Measurements from ENCODE around the gene TPRA1. TPM values are rescaled to one million over a fixed set of nuclear protein-coding genes. Genes with fewer than 3 reads are reported as not detected.
A peak's percentile ranks its signal among the peaks of the same experiment; 100 is the strongest.

TPRA1 gene
- polyA plus RNA-seq, result 23.7 TPM

- H3K27me3 Mint-ChIP-seq, result no peaks in the 10 kb centered on the region
- no peaks in the 10 kb centered on the region for H3K36me3 Mint-ChIP-seq
- no peaks in the 10 kb centered on the region for H3K9me3 Mint-ChIP-seq
- H3K27ac Mint-ChIP-seq, result peak within 1 kb of the TSS; percentile 67 to 94 (median 85)
- H3K4me1 Mint-ChIP-seq, result peaks cover 18 to 27% (median 24%) of the 10 kb centered on the region in 3 donors
- peak within 1 kb of the TSS; percentile 95 to 97 (median 96) for H3K4me3 Mint-ChIP-seq
Observed at GRCh38 chr3:127590593-127591465, at the start of gene TPRA1. Gene TPRA1, minus strand, starts transcription at chr3:127590733. Its CDS starts 10,587 bp downstream, at chr3:127580146.

- Mint-ChIP-seq H3K27ac (no peak overlapping the region), H3K4me1 (peaks cover 0 to 3% (median 0%) of the 10 kb centered on the region in 3 donors), H3K36me3 (no peaks in the 10 kb centered on the region), H3K9me3 (no peaks in the 10 kb centered on the region), H3K27me3 (no peaks in the 10 kb centered on the region), H3K4me3 (no peak overlapping the region)
Observed at GRCh38 chr3:127640042-127640355, 49.5 kb upstream of the TPRA1 start.

- no peaks in the 10 kb centered on the region for H3K36me3 Mint-ChIP-seq
- H3K4me3 Mint-ChIP-seq, result no peak overlapping the region
- H3K4me1 Mint-ChIP-seq, result no peaks in the 10 kb centered on the region
- no peak overlapping the region for H3K27ac Mint-ChIP-seq
- H3K27me3 Mint-ChIP-seq, result peaks cover 1% of the 10 kb centered on the region
- no peaks in the 10 kb centered on the region for H3K9me3 Mint-ChIP-seq
Observed at GRCh38 chr3:127639173-127640041, 48.9 kb upstream of the TPRA1 start.

- Mint-ChIP-seq H3K36me3 (peaks cover 2% of the 10 kb centered on the region), H3K27me3 (peaks cover 1% of the 10 kb centered on the region), H3K4me1 (no peaks in the 10 kb centered on the region), H3K4me3 (no peak overlapping the region), H3K9me3 (no peaks in the 10 kb centered on the region), H3K27ac (no peak overlapping the region)
Observed at GRCh38 chr3:127637971-127638370, 47.4 kb upstream of the TPRA1 start.

GRCh38 chr3:127637546-127637945, 47.0 kb upstream of the TPRA1 start:
- H3K27me3 Mint-ChIP-seq, result peaks cover 1% of the 10 kb centered on the region
- H3K9me3 Mint-ChIP-seq, result no peaks in the 10 kb centered on the region
- no peak overlapping the region for H3K4me3 Mint-ChIP-seq
- H3K36me3 Mint-ChIP-seq, result peaks cover 2% of the 10 kb centered on the region
- H3K27ac Mint-ChIP-seq, result no peak overlapping the region
- H3K4me1 Mint-ChIP-seq, result no peaks in the 10 kb centered on the region

GRCh38 chr3:127634653-127635052, 44.1 kb upstream of the TPRA1 start:
- H3K4me1 Mint-ChIP-seq, result peaks cover 4 to 10% (median 7%) of the 10 kb centered on the region in 3 donors

GRCh38 chr3:127632035-127632820, 41.7 kb upstream of the TPRA1 start:
- Mint-ChIP-seq H3K9me3 (peaks cover 0 to 2% (median 0%) of the 10 kb centered on the region in 3 donors), H3K27ac (no peak overlapping the region), H3K4me3 (no peak overlapping the region), H3K36me3 (peaks cover 8% of the 10 kb centered on the region), H3K4me1 (peaks cover 7 to 17% (median 9%) of the 10 kb centered on the region in 3 donors), H3K27me3 (peaks cover 19% of the 10 kb centered on the region)

More at GRCh38 chr3:127634653-127635052, 44.1 kb upstream of the TPRA1 start:
- H3K27ac Mint-ChIP-seq, result no peak overlapping the region
- peaks cover 9% of the 10 kb centered on the region for H3K27me3 Mint-ChIP-seq
- H3K9me3 Mint-ChIP-seq, result no peaks in the 10 kb centered on the region
- peaks cover 6% of the 10 kb centered on the region for H3K36me3 Mint-ChIP-seq
- H3K4me3 Mint-ChIP-seq, result no peak overlapping the region

- H3K27ac Mint-ChIP-seq, result peak overlapping the region in 2 of 3 donors; percentile 18 to 24
- H3K36me3 Mint-ChIP-seq, result peaks cover 8% of the 10 kb centered on the region
- H3K9me3 Mint-ChIP-seq, result peaks cover 0 to 2% (median 0%) of the 10 kb centered on the region in 3 donors
- peaks cover 19% of the 10 kb centered on the region for H3K27me3 Mint-ChIP-seq
- peaks cover 9 to 21% (median 10%) of the 10 kb centered on the region in 3 donors for H3K4me1 Mint-ChIP-seq
- H3K4me3 Mint-ChIP-seq, result peak overlapping the region in 2 of 4 donors; percentile 7 to 96
Observed at GRCh38 chr3:127630811-127631714, 40.5 kb upstream of the TPRA1 start.

GRCh38 chr3:127629467-127630403, 39.2 kb upstream of the TPRA1 start:
- peaks cover 10 to 21% (median 11%) of the 10 kb centered on the region in 3 donors for H3K4me1 Mint-ChIP-seq
- H3K36me3 Mint-ChIP-seq, result peaks cover 8% of the 10 kb centered on the region
- H3K9me3 Mint-ChIP-seq, result peaks cover 0 to 2% (median 0%) of the 10 kb centered on the region in 3 donors
- H3K27ac Mint-ChIP-seq, result peak overlapping the region; percentile 15 to 89 (median 65)
- H3K27me3 Mint-ChIP-seq, result peaks cover 18% of the 10 kb centered on the region
- H3K4me3 Mint-ChIP-seq, result peak overlapping the region; percentile 50 to 96 (median 90)

- Mint-ChIP-seq H3K36me3 (peaks cover 9% of the 10 kb centered on the region), H3K4me3 (peak within 1 kb of the TSS; percentile 79 to 96 (median 92)), H3K27me3 (peaks cover 18% of the 10 kb centered on the region), H3K27ac (peak within 1 kb of the TSS; percentile 15 to 89 (median 65)), H3K9me3 (peaks cover 0 to 2% (median 0%) of the 10 kb centered on the region in 3 donors), H3K4me1 (peaks cover 10 to 21% (median 11%) of the 10 kb centered on the region in 3 donors)
Observed at GRCh38 chr3:127628788-127629466, 38.4 kb upstream of the TPRA1 start, which contains the start of gene PODXL2. Gene PODXL2, plus strand, starts transcription at chr3:127629185. Its CDS starts 35 bp downstream, at chr3:127629220.

- H3K27me3 Mint-ChIP-seq, result peaks cover 18% of the 10 kb centered on the region
- peaks cover 0 to 2% (median 0%) of the 10 kb centered on the region in 3 donors for H3K9me3 Mint-ChIP-seq
- peaks cover 7% of the 10 kb centered on the region for H3K36me3 Mint-ChIP-seq
- peak overlapping the region; percentile 79 to 95 (median 88) for H3K4me3 Mint-ChIP-seq
- H3K27ac Mint-ChIP-seq, result peak overlapping the region in 1 of 3 donors; percentile 73
- peaks cover 10 to 21% (median 11%) of the 10 kb centered on the region in 3 donors for H3K4me1 Mint-ChIP-seq
Observed at GRCh38 chr3:127628426-127628787, 37.9 kb upstream of the TPRA1 start.

GRCh38 chr3:127625821-127626220, 35.3 kb upstream of the TPRA1 start:
- Mint-ChIP-seq H3K9me3 (peaks cover 0 to 2% (median 0%) of the 10 kb centered on the region in 3 donors), H3K36me3 (peaks cover 5% of the 10 kb centered on the region), H3K27ac (no peak overlapping the region), H3K4me3 (no peak overlapping the region), H3K4me1 (peaks cover 10 to 21% (median 14%) of the 10 kb centered on the region in 3 donors), H3K27me3 (peaks cover 15% of the 10 kb centered on the region)
